GM18499 (cell line): Measurements from ENCODE around the gene APEH.
A peak's percentile ranks its signal among the peaks of the same experiment; 100 is the strongest.

Experiments
- ATAC-seq: cut with Tn5 transposase; IDR thresholded peaks from one replicate; pipeline ENCODE4 v1.9.1; 2021; ENCODE audit warnings: moderate number of reproducible peaks; ENCODE audit not compliant: insufficient read depth, unreplicated experiment

APEH gene

DNA sequence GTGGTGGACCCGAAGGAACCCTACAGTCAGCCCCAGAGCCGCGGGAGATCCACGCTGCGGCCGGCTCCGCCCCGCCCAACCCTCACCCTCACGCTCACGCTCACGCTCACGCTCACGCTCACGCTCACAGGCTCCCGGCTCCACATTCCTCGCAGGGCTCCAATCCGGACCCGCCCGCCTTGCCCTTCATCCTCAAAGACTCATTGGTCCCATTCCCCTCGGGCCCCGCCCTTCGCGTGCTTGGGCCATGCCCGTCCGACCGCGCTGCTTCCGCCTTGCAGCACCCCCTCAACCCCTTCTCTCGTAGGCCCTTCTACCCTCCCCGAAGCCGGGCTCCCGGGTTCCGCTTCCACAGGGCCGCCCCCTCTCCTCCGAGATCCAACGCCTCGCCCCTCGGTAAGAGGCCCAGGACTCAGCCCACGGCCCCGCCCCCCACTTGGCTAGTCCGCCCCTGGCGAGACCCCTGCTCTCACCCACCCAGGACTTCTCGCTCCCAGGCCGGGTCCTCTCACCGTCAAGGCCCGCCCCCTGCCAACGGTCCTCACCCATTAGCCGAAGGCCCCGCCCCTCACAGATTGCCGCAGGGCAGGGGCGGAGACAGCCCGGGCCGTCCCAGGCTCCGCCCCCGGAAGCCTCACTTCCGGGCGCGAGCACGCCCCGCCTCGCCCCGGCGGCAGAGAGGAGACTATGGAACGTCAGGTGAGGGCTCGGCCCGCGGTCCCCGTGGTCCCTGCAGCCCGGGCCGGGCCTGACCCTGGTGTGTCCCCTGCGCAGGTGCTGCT, at the start of gene APEH:
APEH (plus strand) TSS at position 637 of the 782 bp plus-strand sequence; CDS start at position 688, 51 bp downstream.
- peak; percentile 48 for ATAC-seq

GRCh38 chr3:49625071-49625470, 49.1 kb upstream of the APEH start:
- no peak for ATAC-seq

- ATAC-seq = no peak
Measured at GRCh38 chr3:49626101-49626581, 48.0 kb upstream of the APEH start.

- ATAC-seq = no peak
Measured at GRCh38 chr3:49626796-49627195, 47.4 kb upstream of the APEH start.

DNA sequence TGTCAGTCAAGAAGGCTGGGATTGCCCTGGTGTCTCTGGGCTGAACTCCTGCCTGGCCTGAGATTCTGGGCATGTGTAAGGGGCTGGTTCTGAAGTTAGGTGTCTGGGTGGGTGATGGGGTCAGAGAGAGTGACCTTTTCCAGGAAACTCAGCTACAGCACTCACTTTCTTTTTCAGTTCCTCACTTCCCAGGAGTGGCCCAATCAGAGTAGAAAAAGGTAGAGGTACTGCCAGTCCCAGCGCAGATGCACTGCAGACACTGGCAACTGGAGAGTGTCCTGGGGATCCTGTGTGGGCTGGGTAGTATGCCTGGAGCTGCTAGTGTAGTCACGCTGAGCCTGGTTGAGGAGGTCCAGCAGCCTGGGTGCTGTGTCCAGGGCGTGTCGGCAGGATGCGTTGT, 46.5 kb upstream of the APEH start:
- ATAC-seq = no peak

DNA sequence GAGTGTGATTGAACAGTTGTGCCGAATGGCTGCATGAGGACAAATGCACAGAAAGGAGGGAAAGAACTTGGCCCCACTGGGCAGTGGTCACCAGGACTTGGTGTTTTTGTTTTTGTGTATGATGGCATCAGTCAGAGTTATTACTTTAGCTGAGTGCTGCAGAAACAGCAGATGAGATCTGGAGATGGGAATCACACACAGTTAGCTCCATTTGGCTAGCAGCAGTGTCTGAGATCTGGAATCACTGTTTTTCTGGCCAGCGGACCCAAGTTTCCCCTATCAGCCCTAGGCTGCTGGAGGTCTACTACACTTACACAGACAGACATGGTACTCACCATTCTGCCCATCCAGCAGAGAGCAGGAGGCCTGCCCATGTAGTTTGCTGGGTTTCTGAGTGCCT, 45.9 kb upstream of the APEH start:
- ATAC-seq = no peak

DNA sequence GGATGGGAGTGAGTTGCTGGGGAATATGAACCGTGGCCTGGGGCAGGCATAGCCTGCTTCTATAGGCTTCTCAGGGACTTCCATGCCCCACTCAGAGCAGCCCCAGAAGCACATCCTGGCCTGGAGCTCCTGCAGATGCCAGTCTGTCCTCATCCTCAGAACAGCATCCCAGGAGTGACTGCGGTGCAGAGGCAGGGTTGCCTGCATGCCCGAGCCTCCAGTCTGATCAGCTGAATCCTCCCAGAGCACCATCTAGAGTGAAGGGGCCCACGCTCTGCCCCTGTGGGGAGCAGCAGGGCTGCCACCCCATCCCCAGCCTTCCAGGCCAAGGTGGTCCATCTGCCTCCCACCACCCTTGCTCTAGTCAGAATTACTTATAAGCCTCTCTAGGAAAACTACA, 44.7 kb upstream of the APEH start:
- no peak for ATAC-seq

- no peak for ATAC-seq
Measured at GRCh38 chr3:49629866-49630265, 44.3 kb upstream of the APEH start.

DNA sequence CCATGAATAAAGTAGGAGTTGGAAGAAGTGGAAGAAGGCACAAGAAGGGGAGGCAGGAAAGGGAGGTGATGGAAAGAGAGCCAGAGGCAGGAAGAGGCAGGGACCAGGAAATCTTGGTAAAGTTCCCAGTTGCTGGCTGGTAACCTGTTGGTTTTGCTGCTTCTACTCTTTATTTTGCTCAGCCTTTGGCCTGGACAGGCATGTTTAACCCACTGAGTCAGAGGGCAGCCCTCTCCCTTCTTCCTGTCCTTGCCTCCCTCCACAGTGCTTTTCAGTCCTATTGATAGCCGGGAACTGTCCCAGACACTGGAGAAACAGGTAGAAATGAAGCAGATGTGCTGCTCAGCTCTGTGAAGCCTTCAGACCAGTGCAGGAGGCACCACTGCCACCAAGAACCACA, 43.4 kb upstream of the APEH start:
- no peak for ATAC-seq

GRCh38 chr3:49634736-49635135, 39.4 kb upstream of the APEH start:
- ATAC-seq = no peak

DNA sequence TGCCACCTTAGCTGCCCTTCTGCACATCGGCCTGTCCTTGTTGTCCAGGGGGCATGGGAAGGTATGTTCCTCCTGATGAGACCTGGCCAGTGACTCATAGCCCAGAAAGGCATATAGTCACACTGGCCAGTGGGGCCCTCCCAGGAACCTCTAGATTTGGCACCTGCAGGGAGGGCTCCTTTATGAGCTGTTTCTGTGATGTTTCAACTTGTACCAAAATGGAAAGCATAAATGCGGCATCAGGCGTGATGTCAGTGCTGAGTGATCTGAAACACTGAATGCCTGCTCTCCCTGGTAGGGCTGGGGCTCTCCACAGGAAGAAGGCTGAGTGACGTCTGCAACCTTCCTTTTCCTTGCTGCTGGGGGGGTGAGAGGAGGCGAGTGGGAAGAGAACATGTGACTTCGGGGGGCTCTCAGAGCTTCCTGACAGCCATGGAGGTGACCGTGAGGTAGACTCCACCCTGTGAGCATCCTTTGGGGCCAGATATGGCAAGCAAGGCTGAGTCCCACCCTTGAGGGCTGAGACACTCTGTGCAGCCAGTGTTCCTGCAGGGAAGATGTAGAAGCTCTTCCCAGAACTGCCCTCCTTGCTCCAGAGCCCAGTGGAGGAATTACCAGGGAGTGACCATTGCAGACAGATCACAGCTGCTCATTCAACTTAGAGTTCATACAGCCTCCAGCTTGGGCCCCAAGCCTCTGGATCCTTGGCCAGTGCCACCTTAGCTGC, 37.1 kb upstream of the APEH start:
- no peak for ATAC-seq

DNA sequence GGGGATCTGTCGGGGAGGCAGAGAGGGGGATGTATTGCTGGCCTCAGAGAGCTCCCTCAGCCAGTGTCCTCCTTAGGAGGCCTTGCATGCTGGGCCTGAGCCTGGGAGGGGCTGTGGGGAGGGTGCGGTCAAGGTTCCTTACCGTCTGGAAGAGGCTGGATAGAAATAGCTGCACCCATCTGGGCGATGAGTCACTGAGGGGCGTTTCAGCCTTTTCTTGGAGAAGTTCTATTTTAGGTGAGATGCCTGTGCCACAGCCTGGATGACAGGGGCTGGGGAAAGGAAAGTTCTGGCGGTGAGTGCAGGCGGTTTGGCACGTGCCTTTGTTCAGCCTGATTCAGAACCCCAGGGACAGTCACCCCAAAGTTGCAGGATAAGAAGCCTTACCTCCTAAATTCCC, 35.7 kb upstream of the APEH start:
- no peak for ATAC-seq

DNA sequence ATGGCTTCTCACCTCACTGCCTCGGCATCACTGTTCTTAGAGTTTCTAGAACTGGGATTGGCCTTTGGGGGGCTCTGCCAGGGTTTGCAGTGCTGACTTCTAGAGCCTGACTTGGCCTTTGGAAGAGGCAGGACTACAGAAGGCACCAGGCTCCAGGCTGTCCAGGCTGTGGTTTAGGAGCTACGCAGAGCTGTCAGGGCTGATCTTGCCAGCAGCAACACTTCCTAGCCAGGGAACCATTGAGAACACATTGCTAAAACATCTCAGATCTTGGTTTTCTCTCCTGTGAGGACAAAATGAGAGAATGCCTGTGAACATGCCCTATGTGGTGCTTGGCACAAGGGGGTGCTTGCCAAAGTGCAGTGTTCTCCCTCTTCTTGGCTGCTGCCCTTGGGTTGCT, 34.6 kb upstream of the APEH start:
- no peak for ATAC-seq

- no peak for ATAC-seq
Measured at GRCh38 chr3:49641292-49641691, 32.9 kb upstream of the APEH start.

DNA sequence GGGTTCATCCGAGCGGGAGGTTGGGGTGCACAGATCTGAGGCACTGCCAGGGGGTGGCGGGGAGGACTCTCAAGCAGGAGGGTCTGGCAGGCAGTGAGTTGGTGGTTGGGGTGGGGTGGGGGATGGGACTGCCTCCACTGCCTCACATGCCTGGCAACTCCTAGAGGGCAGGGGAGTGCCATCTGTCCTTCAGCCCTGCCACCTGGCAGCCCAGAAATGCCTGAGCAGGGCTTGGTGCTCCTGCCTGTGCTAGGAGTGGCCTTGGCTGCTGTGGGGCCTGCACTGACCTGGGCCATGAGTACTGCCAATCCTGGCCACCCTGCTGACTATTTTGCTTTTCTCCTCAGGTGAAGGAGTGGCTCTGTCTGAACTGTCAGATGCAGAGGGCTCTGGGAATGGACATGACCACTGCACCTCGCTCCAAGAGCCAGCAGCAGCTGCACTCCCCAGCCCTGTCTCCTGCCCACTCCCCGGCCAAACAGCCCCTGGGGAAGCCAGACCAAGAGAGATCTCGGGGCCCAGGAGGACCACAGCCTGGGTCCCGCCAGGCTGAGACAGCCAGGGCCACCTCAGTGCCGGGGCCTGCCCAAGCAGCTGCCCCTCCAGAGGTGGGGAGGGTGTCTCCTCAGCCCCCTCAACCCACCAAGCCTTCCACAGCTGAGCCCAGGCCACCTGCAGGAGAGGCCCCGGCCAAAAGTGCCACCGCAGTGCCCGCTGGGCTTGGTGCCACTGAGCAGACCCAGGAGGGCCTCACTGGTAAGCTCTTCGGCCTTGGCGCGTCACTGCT, 32.0 kb upstream of the APEH start:
- ATAC-seq = no peak

- ATAC-seq = no peak
Measured at GRCh38 chr3:49642708-49643145, 31.4 kb upstream of the APEH start.

DNA sequence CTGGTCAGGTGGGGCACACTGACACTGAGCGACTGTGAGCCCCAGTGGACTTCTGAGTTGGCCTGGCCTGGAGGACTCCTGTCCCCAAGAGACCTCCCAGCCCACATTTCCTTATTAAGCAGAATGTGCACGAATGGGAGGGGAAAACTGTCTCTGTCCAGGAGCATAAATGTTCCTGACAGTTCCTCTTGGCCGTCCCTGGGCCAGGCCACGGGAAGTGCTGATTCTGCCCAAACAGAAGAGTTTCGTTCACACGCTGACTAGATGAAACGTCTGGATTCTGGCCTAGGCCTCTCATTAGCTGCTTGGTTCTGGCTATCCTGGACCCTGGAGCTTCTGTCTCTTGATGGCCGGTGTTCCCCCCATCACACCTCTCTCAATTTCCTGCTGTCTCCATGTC, 29.5 kb upstream of the APEH start:
- ATAC-seq = no peak

- no peak for ATAC-seq
Measured at GRCh38 chr3:49646236-49646635, 27.9 kb upstream of the APEH start.

DNA sequence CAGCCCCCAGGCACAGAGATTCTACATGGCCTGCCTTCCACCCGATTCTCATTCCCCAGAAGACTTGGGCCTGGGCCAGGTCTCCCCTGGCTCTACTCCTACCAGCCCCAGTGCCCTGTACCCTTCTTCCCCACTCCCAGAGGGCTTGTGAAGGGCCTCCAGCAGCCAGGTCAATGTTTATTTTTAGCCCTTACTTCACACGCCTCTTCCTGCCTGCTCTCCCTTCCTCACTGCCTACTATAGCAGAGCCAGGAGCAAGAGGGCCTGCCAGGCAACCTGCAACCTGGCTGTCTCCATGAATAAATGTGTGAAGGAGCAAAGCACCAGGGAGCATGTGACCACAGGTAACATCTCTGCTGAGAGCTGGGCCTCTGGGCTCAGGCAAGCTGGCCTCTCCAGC, 26.4 kb upstream of the APEH start:
- ATAC-seq = no peak

DNA sequence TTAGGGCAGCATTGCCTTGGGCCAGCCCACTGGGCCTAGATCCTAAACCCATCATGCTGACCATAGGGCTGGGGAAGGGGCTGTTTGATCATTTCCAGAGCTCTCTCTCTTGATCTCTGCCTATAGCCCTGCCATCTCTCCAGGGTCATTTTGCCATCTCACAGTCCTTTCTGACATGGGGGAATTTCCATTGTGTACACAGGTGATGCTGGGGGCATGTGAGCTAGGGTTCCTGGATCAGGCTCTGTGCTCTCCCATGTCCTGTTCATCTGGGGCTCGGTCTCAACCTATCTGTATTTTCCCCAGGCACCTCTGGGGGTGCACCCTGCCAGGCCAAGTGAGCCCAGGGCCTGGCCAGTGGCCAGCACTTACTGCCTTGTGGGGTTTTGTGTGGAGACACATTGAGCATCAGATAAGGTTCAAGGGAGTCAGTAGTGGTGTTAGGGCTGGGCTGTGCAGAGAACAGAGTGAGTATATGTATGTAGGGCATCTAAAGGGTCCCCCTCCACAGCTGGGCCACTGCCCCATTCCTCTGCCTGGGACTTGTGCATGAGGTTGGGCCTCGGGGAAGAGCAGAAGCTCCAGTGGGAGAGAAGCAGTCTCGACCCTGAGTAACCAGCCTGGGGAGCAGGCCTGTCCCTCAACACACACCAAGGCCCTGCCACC, 25.7 kb upstream of the APEH start:
- no peak for ATAC-seq
